ENCODE data around the gene GCC2. TPM values are rescaled to one million over a fixed set of nuclear protein-coding genes. Genes with fewer than 3 reads are reported as not detected.
"Not testable (repeated sequence)": the region's sequence is repeated elsewhere in the genome, so short reads cannot be mapped to it uniquely, and the experiment has no call there.

Gene GCC2
- total RNA-seq, 1 donor from 2014 or later, result 64.9 TPM

DNA sequence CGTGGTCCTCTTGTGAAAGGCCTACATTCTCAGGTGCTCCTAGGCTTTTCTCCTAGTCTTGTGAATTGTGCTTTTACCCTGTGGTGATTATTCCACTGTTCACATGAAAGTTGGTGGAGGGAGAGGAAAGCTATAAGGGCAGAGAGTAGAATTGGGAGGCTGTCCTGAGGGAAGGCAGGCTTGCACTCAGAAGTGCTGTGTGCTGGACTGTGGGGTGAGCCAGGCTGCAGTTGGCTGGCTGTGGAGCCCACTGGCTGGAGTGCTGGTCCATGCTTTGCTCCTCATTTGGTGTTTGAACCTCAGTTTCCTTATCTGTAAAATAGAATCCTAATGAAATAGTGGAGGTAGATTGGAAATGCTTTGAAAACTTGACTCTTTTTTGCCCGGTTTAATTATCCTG lies 106.6 kb downstream of the GCC2 start:
- Mint-ChIP-seq H3K27ac (ENCODE audit: unreplicated experiment) (no peak overlapping the region), H3K27me3 (ENCODE audit: unreplicated experiment) (no peaks in the 10 kb centered on the region), H3K4me1 (ENCODE audit: unreplicated experiment) (peaks cover 37% of the 10 kb centered on the region), H3K36me3 (ENCODE audit: low read depth, unreplicated experiment) (no peaks in the 10 kb centered on the region), H3K9me3 (ENCODE audit: unreplicated experiment) (no peaks in the 10 kb centered on the region), H3K4me3 (ENCODE audit: unreplicated experiment) (no peak overlapping the region)
- TF ChIP-seq, protein P1, sequence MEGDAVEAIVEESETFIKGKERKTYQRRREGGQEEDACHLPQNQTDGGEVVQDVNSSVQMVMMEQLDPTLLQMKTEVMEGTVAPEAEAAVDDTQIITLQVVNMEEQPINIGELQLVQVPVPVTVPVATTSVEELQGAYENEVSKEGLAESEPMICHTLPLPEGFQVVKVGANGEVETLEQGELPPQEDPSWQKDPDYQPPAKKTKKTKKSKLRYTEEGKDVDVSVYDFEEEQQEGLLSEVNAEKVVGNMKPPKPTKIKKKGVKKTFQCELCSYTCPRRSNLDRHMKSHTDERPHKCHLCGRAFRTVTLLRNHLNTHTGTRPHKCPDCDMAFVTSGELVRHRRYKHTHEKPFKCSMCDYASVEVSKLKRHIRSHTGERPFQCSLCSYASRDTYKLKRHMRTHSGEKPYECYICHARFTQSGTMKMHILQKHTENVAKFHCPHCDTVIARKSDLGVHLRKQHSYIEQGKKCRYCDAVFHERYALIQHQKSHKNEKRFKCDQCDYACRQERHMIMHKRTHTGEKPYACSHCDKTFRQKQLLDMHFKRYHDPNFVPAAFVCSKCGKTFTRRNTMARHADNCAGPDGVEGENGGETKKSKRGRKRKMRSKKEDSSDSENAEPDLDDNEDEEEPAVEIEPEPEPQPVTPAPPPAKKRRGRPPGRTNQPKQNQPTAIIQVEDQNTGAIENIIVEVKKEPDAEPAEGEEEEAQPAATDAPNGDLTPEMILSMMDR (IDR thresholded peaks at IDR 0.05; ENCODE audit: unreplicated experiment), result no peak
- DNase-seq (ENCODE audit: low spot score), result no peak

DNA sequence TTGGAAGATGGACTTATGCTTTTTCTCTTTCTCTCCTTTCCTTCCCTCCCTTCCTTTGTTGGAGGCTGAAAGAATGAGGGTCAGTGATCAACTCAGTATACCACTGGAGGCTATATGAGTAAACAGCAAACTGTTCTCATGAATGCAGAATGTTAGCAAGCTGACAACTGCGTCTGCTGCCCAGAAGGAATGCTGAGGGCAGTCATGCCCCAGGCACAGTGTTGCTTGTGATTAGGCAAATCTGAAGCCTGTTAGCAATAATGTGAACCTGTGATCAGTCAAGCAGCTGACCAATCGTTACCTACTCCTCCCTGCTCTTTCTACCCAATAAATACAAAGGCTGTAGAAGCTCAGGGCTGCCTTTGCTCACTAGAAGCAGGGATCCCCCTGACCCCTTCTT lies 107.6 kb downstream of the GCC2 start:
- H3K27me3 Mint-ChIP-seq (ENCODE audit: unreplicated experiment); H3K9me3 Mint-ChIP-seq (ENCODE audit: unreplicated experiment): not testable (repeated sequence)
- H3K4me1 Mint-ChIP-seq (ENCODE audit: unreplicated experiment), result peaks cover 38% of the 10 kb centered on the region

More for the DNA sequence above, 107.6 kb downstream of the GCC2 start:
- H3K4me3 Mint-ChIP-seq (ENCODE audit: unreplicated experiment); H3K36me3 Mint-ChIP-seq (ENCODE audit: low read depth, unreplicated experiment); H3K27ac Mint-ChIP-seq (ENCODE audit: unreplicated experiment); DNase-seq (ENCODE audit: low spot score): not testable (repeated sequence)

Other genes with a start within 250 kb of the GCC2 start
- gene SULT1C3, start 209.2 kb upstream of the GCC2 start, total RNA-seq (ENCODE audit: unreplicated experiment), result not detected
- gene SULT1C2, start 160.3 kb upstream of the GCC2 start, total RNA-seq (ENCODE audit: unreplicated experiment), result 0.85 TPM
- 22.6 TPM for gene SULT1C4, start 71.3 kb upstream of the GCC2 start, total RNA-seq (ENCODE audit: unreplicated experiment)
- 144 TPM for gene LIMS1, start 85.3 kb downstream of the GCC2 start, total RNA-seq (ENCODE audit: unreplicated experiment)